Tibial artery (tissue), 4 donors: Measurements from ENCODE around the gene DAZAP1.

Experiments used
- DNase-seq, 2 donors: peaks; one replicate each; pipeline ENCODE4 v3.0.0-alpha.2; 2019
- H3K27ac ChIP-seq, 2 donors: fragments of 200-600 bp; sonication (generic) in 1 of 2; 1 replicate in 1 of 2; 2 replicates in 1 of 2; pipeline ENCODE4 v1.5.1; 2018 to 2019; ENCODE audit warnings: mild to moderate bottlenecking in 1 of 2
- H3K27me3 ChIP-seq, 2 donors: fragments of 200-600 bp; sonication (generic) in 1 of 2; one replicate each; pipeline versions ENCODE4 v1.5.1 to v1.6.0; 2016 to 2019
- H3K36me3 ChIP-seq, 3 donors: fragments of 200-600 bp; sonication (generic) in 2 of 3; one replicate each; pipeline ENCODE4 v1.5.1; 2016 to 2019; ENCODE audit warnings: mild to moderate bottlenecking in 2 of 3
- H3K4me1 ChIP-seq, 4 donors: fragments of 200-600 bp; sonication (generic) in 2 of 4; 1 replicate in 3 of 4; 2 replicates in 1 of 4; pipeline ENCODE4 v1.5.1; 2016 to 2019
- H3K4me3 ChIP-seq, 2 donors: fragments of 200-600 bp; sonication (generic) in 1 of 2; 1 replicate in 1 of 2; 2 replicates in 1 of 2; pipeline ENCODE4 v1.5.1; 2018 to 2019; ENCODE audit warnings: mild to moderate bottlenecking in 2 of 2
- H3K9me3 ChIP-seq, 3 donors: fragments of 200-600 bp; sonication (generic) in 1 of 3; one replicate each; pipeline ENCODE4 v1.5.1; 2016 to 2019
- intact Hi-C: fragments of 100-400 bp; cut with DNase I; formaldehyde crosslinking; loops from one replicate; pipeline ENCODE4 v1.15.0; 2023; ENCODE audit warnings: low total_unique reads
- TF ChIP-seq, protein P1 (sequence below), 2 experiments: fragments of 200-600 bp in 1 of 2; fragments of 450-650 bp in 1 of 2; IDR thresholded peaks; one replicate each; pipeline ENCODE4 v1.5.1; 2017 to 2019; ENCODE audit warnings: antibody characterized with exemption in 2 of 2, mild to moderate bottlenecking in 1 of 2, moderate library complexity in 1 of 2

Gene DAZAP1

DNA sequence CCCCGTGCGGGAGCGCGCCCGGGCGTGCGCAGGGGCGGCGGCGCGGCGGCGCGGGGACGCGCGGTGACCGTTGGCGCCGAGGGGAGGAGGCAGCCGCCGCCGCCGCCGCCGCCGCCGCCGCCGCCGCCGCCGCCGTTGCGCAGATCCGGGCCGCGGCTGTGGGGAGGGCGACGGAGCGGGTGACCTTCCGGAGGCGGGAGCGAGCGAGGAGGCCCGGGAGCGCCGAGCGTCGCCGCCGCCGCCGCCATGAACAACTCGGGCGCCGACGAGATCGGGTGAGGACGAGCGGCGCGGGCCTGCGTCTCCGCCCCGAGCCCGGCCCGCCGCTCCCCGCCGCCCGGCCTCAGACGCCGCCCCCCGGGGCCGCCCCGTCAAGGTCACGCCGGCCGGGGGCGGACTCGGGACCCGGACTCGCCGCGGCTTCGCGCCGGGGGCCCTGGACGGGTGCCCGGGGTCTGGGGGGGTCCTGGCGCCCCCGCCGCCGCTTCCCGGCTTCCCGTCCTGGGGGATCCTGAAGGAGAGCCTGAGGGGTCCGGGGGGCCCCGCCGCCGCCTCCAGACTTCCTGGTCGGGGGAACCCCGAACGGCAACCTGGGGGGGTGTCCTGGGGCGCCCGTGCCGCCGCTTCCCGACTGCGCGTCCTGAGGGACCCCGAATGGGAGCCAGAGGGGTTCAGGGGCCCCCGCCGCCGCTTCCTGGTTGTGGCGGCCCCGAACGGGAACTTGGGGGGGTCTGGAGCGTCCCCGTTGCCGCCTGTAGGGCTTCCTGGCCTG is at the start of gene DAZAP1:
Gene DAZAP1 (plus strand): TSS at position 59 of the 772 bp plus-strand sequence. CDS start 188 bp downstream, at position 247.
- peaks cover 0 to 8% (median 0%) of the 10 kb centered on the region in 3 donors for H3K36me3 ChIP-seq
- peak in 1 of 2 donors; percentile 75 for DNase-seq
- H3K4me3 ChIP-seq, result peak within 1 kb of the TSS; percentile 89 to 97
- TF ChIP-seq, protein P1, sequence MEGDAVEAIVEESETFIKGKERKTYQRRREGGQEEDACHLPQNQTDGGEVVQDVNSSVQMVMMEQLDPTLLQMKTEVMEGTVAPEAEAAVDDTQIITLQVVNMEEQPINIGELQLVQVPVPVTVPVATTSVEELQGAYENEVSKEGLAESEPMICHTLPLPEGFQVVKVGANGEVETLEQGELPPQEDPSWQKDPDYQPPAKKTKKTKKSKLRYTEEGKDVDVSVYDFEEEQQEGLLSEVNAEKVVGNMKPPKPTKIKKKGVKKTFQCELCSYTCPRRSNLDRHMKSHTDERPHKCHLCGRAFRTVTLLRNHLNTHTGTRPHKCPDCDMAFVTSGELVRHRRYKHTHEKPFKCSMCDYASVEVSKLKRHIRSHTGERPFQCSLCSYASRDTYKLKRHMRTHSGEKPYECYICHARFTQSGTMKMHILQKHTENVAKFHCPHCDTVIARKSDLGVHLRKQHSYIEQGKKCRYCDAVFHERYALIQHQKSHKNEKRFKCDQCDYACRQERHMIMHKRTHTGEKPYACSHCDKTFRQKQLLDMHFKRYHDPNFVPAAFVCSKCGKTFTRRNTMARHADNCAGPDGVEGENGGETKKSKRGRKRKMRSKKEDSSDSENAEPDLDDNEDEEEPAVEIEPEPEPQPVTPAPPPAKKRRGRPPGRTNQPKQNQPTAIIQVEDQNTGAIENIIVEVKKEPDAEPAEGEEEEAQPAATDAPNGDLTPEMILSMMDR (IDR thresholded peaks at IDR 0.05), result no peak
- no peaks in the 10 kb centered on the region for H3K27me3 ChIP-seq
- peaks cover 0 to 54% (median 48%) of the 10 kb centered on the region in 4 donors for H3K4me1 ChIP-seq
- H3K27ac ChIP-seq, result peak within 1 kb of the TSS; percentile 92 to 97
- no peaks in the 10 kb centered on the region for H3K9me3 ChIP-seq
- intact Hi-C loops, result loop anchor here (10.0 kb wide), 1 partner anchor 53 kb away; a partner anchor contains a TSS

DNA sequence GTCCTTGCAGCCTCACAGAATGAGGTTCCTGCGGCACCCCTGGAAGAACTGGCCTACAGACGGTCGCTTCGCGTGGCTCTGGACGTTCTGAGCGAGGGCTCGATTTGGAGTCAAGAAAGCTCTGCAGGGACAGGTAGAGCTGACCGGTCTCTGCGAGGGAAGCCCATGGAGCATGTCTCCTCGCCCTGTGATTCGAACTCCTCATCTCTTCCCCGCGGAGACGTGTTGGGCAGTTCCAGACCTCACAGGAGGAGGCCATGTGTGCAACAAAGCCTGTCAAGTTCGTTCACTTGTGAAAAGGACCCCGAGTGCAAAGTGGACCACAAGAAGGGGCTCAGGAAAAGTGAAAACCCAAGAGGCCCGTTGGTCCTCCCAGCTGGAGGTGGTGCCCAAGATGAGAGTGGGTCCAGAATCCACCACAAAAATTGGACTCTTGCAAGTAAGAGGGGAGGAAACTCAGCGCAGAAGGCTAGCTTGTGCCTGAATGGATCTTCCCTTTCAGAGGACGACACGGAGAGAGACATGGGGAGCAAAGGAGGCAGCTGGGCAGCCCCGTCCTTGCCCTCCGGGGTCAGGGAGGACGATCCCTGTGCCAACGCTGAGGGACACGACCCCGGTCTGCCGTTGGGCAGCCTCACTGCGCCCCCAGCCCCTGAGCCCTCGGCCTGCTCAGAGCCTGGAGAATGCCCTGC is 47.1 kb upstream of the DAZAP1 start:
- Histone ChIP-seq H3K36me3 (peaks cover 25 to 65% (median 53%) of the 10 kb centered on the region in 3 donors), H3K27me3 (no peaks in the 10 kb centered on the region), H3K4me1 (peaks cover 0 to 44% (median 36%) of the 10 kb centered on the region in 4 donors), H3K9me3 (no peaks in the 10 kb centered on the region), H3K27ac (peak overlapping the region; percentile 73 to 77), H3K4me3 (peak overlapping the region; percentile 36 to 49)
- intact Hi-C loops, result no loop called here
- no peak for DNase-seq
- TF ChIP-seq, protein P1 (IDR thresholded peaks at IDR 0.05), result no peak

DNA sequence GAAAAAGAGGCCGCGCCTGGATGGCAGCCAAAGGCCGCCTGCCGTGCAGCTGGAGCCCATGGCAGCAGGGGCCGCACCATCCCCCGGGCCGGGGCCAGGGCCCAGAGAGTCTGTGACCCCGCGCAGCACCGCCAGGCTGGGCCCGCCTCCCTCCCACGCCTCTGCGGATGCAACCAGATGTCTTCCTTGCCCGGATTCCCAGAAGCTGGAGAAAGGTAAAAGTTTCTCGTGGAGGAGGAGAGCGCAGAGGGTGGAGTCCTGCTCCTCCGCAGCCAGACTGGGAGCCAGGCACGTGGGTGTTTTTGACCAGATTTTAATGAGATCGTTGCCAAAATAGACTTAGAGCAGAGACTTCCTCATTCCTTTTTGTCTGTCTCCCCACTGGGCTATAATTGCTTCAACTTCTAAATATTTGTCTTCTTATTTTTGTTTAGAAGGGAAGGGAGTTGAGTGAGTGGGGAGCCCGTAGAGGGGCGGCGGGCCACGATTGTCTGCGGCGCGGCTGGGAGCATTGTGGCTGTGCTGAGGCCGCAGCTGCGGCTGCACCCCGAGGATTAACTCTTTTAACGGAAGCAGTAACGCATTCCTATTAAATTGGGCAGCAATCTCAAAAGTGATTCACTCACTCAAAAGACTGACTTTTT is 46.4 kb upstream of the DAZAP1 start:
- no peaks in the 10 kb centered on the region for H3K27me3 ChIP-seq
- TF ChIP-seq, protein P1 (IDR thresholded peaks at IDR 0.05), result no peak
- H3K4me1 ChIP-seq, result peaks cover 0 to 44% (median 34%) of the 10 kb centered on the region in 4 donors
- DNase-seq, result peak; percentile 52 to 85
- H3K9me3 ChIP-seq, result no peaks in the 10 kb centered on the region
- H3K27ac ChIP-seq, result peak overlapping the region; percentile 73 to 77
- peak overlapping the region; percentile 36 to 49 for H3K4me3 ChIP-seq
- H3K36me3 ChIP-seq, result peaks cover 28 to 72% (median 59%) of the 10 kb centered on the region in 3 donors
- intact Hi-C loops, result no loop called here

DNA sequence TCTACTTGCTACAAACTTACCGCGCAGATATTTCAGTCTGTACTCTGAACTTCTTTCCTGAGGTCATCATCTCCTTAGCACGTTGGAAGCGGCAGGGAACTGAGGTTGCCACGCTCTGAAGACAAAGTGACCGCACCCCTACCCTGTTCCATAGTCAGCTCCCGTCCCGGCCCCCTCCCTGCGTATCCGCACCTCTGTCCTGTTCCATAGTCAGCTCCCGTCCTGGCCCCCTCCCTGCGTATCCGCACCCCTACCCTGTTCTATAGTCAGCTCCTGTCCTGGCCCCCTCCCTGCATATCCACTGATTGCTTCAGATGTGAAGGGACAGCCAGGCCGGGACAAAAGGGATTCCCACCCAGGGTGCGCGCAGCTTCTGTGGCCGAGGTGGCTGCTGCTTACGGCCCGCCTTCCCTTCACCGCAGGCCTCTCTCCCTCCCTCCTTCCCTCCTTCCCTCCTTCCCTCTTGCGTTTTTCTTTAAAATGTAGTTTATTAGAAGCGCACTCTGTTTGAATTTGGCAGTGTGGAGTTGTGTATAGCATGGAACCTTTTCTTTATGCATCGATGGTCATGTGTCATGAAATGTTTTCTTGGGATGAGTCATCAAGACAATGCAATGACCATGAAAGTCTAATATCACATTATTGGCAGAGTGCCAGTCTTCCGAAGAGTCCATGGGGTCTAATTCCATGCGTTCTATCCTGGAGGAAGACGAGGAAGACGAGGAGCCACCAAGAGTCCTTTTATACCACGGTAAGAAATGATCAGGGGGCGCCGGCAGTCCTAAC is 45.6 kb upstream of the DAZAP1 start:
- H3K36me3 ChIP-seq, result peaks cover 35 to 80% (median 68%) of the 10 kb centered on the region in 3 donors
- peaks cover 0 to 36% (median 26%) of the 10 kb centered on the region in 4 donors for H3K4me1 ChIP-seq
- TF ChIP-seq, protein P1 (IDR thresholded peaks at IDR 0.05), result no peak
- peak overlapping the region; percentile 36 to 49 for H3K4me3 ChIP-seq
- H3K27me3 ChIP-seq, result no peaks in the 10 kb centered on the region
- intact Hi-C loops, result no loop called here
- peak overlapping the region; percentile 73 to 77 for H3K27ac ChIP-seq
- DNase-seq, result no peak
- no peaks in the 10 kb centered on the region for H3K9me3 ChIP-seq
